Heart right ventricle (tissue), 16 donors: Measurements from ENCODE around the gene GRIA3. TPM values are rescaled to one million over a fixed set of nuclear protein-coding genes. Genes with fewer than 3 reads are reported as not detected.
A peak's percentile ranks its signal among the peaks of the same experiment; 100 is the strongest.

Experiments
- ATAC-seq, 8 donors: fragments of 200-7000 bp; cut with Tn5 transposase; one replicate each; pipeline ENCODE4 v1.9.1; 2020; ENCODE audit warnings: mild to moderate bottlenecking in 8 of 8, moderate library complexity in 8 of 8, moderate number of reproducible peaks in 1 of 8
- DNase-seq, 2 donors: peaks; one replicate each; pipeline ENCODE4 v3.0.0-alpha.2; 2020
- H3K27ac ChIP-seq, 10 donors: fragments of 200-600 bp; sonication (generic) in 2 of 10; one replicate each; pipeline versions ENCODE4 v1.5.0 to v1.8.0; 2020 to 2022; ENCODE audit warnings: mild to moderate bottlenecking in 3 of 10
- H3K27me3 ChIP-seq, 7 donors: fragments of 200-600 bp; one replicate each; pipeline ENCODE4 v1.8.0; 2021 to 2022; ENCODE audit warnings: mild to moderate bottlenecking in 2 of 7
- H3K36me3 ChIP-seq, 9 donors: fragments of 200-600 bp; sonication (generic) in 1 of 9; one replicate each; pipeline versions ENCODE4 v1.5.0 to v1.8.0; 2020 to 2022; ENCODE audit warnings: mild to moderate bottlenecking in 2 of 9
- H3K4me1 ChIP-seq, 9 donors: fragments of 200-600 bp; sonication (generic) in 1 of 9; one replicate each; pipeline versions ENCODE4 v1.5.0 to v1.8.0; 2020 to 2022; ENCODE audit warnings: mild to moderate bottlenecking in 4 of 9
- H3K4me3 ChIP-seq, 10 donors: fragments of 200-600 bp; sonication (generic) in 2 of 10; one replicate each; pipeline versions ENCODE4 v1.5.0 to v1.8.0; 2020 to 2022; ENCODE audit warnings: mild to moderate bottlenecking in 7 of 10, moderate library complexity in 2 of 10
- H3K9me3 ChIP-seq, 11 donors: fragments of 200-600 bp in 10 of 11; sonication (generic) in 2 of 11; one replicate each; pipeline versions ENCODE4 v1.5.0 to v1.8.0; 2013 to 2022; ENCODE audit warnings: mild to moderate bottlenecking in 2 of 11, control low read depth in 1 of 11, moderate library complexity in 1 of 11
- WGBS, 2 donors: extraction: QIAGEN DNeasy Blood & Tissue Kit; methylation state at CpG; one replicate each; pipeline ENCODE4 v1.1.7; 2013; ENCODE audit warnings: inconsistent platforms in 1 of 2; 5-methylcytosine and 5-hydroxymethylcytosine counted together
- intact Hi-C, 10 donors: fragments of 100-400 bp; cut with DNase I; formaldehyde crosslinking; loops; one replicate each; pipeline versions ENCODE4 v1.11.1 to v1.14.2; 2022
- polyA plus RNA-seq, 2 donors: library from polyadenylated mRNA; stranded (reverse); fragments of 200-250 nt; gene quantifications; one replicate each; pipeline ENCODE4 v1.2.3, GENCODE V29; 2013
- total RNA-seq, 10 donors: library from RNA; stranded (reverse); fragmentation: NEBNext Ultra II Directional in 3 of 10; extraction: Animal tissue kit (Norgen Biotek cat#: 25700) in 3 of 10; gene quantifications; one replicate each; pipeline versions ENCODE4 v1.2.1 to v1.2.4, GENCODE V29; 2021 to 2023
- TF ChIP-seq, protein P1 (sequence below), 9 donors: fragments of 200-600 bp; sonication (generic) in 2 of 9; IDR thresholded peaks; one replicate each; pipeline versions ENCODE4 v1.5.0 to v1.8.0; 2021 to 2022; ENCODE audit warnings: antibody characterized with exemption in 9 of 9, mild to moderate bottlenecking in 5 of 9, moderate library complexity in 1 of 9
- donor health status: Arrhythmogenic right ventricular cardiomyopathy.
- donor health status: ischemic (EF 13 %, LVEDD 7.1; RV severe dilation, severe dysfunction).
- donor health status: healthy with polysubstance abuse.
- donor health status: DM: no; HTN: yes; CAD: no.
- donor health status: DM: no; HTN: no; CAD: no.
- donor health status: ischemic (EF 25% LVEDD 6.9; RV normal size, moderate dysfunction).
- donor health status: ischemic (EF 25% LVEDD 5.7; RV mildly dilated, moderate dysfunction).
- donor health status: healthy.
- donor health status: DM: yes; HTN: yes; CAD: no.
- donor health status: Ischemic cardiomyopathy.
- donor health status: ischemic (EF 35%, LVEDD 5.7; RV mildly dilated, moderate dysfunction).
- donor health status: nonischemic (EF 11% LVEDD 7.7; RV severe dilation, severe dysfunction).
- donor health status: DM: yes; HTN: yes; CAD: no.
- donor health status: PGD.
- donor health status: ischemic (EF 29% LVEDD 5.4; RV normal size, mild dysfunction).
- donor health status: nonischemic (EF 23%, LVEDD 6.1; RV moderate dilation, normal function).

GRIA3 gene
- total and polyA plus RNA-seq, 12 donors = 0.06 to 12.4 (median 1.2) TPM

DNA sequence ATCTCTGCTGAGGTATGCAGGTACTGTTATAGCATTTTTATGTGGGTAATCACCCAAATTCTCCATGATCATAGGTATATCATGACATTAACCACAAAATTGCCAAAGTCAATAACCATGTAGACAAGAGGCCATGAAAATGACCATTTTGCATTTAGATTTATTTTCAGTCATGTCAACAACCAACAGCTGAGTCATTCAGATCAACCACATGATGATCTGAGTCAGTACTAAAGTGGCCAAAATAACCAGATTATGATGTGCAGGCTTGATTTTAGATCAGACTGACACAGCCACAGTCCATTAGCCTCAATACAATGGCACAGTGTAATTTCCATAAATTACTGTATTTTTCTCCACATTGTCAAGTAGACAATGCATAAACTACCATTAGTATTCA lies 240.5 kb downstream of the GRIA3 start:
- DNase-seq = no peak
- no peak overlapping the region for H3K27ac ChIP-seq
- H3K27me3 ChIP-seq = no peaks in the 10 kb centered on the region
- ATAC-seq = no peak
- no peaks in the 10 kb centered on the region for H3K36me3 ChIP-seq
- TF ChIP-seq, protein P1, sequence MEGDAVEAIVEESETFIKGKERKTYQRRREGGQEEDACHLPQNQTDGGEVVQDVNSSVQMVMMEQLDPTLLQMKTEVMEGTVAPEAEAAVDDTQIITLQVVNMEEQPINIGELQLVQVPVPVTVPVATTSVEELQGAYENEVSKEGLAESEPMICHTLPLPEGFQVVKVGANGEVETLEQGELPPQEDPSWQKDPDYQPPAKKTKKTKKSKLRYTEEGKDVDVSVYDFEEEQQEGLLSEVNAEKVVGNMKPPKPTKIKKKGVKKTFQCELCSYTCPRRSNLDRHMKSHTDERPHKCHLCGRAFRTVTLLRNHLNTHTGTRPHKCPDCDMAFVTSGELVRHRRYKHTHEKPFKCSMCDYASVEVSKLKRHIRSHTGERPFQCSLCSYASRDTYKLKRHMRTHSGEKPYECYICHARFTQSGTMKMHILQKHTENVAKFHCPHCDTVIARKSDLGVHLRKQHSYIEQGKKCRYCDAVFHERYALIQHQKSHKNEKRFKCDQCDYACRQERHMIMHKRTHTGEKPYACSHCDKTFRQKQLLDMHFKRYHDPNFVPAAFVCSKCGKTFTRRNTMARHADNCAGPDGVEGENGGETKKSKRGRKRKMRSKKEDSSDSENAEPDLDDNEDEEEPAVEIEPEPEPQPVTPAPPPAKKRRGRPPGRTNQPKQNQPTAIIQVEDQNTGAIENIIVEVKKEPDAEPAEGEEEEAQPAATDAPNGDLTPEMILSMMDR (IDR thresholded peaks at IDR 0.05) = no peak
- no peaks in the 10 kb centered on the region for H3K4me1 ChIP-seq
- intact Hi-C loops = loop anchor here in 1 of 10 donors (10.0 kb wide), 1 partner anchor 240 kb away; the partner anchor contains the start of gene GRIA3
- no peak overlapping the region for H3K4me3 ChIP-seq
- no peaks in the 10 kb centered on the region for H3K9me3 ChIP-seq

DNA sequence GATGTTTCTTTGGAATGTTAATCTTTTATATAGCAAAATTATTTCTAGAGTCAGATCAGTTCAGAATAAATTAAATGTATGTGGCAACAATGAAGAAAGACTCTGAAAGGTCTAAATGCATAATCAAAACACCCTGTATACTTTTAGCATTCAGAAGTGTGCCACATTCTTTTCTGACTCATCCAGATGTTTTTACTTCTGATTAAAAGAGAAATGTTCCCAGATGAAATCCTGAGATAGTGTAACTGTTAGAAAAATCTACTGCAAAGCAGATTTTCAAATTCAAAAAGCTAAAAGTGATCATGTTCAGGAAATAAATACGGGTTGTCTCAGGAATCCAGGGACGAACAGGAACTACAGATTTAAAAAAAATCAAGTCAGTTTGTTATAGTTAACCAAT lies 241.4 kb downstream of the GRIA3 start:
- TF ChIP-seq, protein P1 (IDR thresholded peaks at IDR 0.05) = no peak
- intact Hi-C loops = loop anchor here in 1 of 10 donors (10.0 kb wide), 1 partner anchor 241 kb away; the partner anchor contains the start of gene GRIA3
- H3K27ac ChIP-seq = no peak overlapping the region
- DNase-seq (no peak), ATAC-seq (no peak)
- H3K4me1 ChIP-seq = no peaks in the 10 kb centered on the region
- H3K27me3 ChIP-seq = no peaks in the 10 kb centered on the region
- WGBS, 2 donors = 46 to 57% methylated on average over 2 of the region's 2 CpGs
- H3K4me3 ChIP-seq = no peak overlapping the region
- H3K9me3 ChIP-seq = no peaks in the 10 kb centered on the region
- no peaks in the 10 kb centered on the region for H3K36me3 ChIP-seq

DNA sequence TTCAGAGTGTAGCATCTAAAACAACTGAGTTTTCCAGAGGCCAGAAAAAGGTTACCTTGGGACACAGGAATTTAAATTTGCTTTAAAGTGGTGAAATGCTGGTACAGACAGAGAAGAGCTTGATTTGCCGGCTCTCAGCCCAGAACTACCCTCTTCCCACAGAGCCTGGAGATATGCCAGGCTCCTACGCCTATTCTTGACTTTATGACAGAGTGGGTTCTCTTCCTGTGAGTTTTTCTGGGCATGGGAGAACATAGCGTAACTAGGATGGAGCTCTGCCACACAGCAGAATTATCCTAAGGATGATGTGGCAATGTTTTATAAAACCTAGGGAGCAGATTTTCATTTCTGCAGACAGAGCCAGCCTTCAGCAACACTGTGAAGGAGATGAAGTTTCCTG lies 241.8 kb downstream of the GRIA3 start:
- DNase-seq = peak in 1 of 2 donors; percentile 3
- Histone ChIP-seq H3K4me3 (no peak overlapping the region), H3K27ac (no peak overlapping the region), H3K27me3 (no peaks in the 10 kb centered on the region), H3K36me3 (no peaks in the 10 kb centered on the region), H3K4me1 (no peaks in the 10 kb centered on the region), H3K9me3 (no peaks in the 10 kb centered on the region)
- TF ChIP-seq, protein P1 (IDR thresholded peaks at IDR 0.05) = no peak
- peak in 3 of 8 donors; percentile 38 to 67 (median 42) for ATAC-seq
- intact Hi-C loops = loop anchor here in 1 of 10 donors (10.0 kb wide), 1 partner anchor 241 kb away; the partner anchor contains the start of gene GRIA3
- 20 to 21% methylated on average over 3 of the region's 3 CpGs for WGBS, 2 donors

DNA sequence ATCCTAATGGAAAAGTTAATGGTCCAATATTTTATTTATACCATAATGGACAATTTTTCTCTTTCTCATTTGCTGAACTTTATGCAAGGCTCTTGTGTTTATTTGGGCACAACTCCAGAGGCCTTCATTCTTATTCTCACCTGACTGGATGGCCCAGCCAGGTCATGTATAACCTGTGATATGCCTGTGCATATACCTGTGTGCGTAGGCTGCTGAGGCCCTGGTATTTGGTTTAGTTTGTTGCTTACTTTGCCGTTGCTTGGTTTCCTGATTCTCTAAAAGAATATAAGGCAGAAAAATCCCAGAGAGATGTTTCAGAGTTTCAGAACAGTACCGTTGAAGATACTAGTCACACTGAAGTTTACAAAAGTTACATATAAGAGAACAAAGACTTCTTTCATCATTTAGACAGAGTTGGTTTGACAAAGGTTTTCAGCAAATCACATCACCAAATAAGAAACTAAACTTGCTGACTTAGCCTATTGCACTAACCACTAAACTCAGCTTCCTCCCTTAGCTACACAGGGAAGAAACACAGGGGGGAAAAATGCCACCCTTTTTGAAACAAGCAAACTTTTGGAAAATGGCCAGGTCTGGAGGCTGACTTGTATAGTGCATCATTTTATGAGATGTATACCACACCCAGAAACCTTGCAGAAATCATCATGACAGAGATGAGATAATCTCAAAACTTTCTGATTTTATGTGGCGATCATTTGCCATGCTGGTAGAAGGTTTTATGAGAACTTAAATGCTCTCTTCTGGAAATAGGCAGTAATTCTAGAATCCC lies 248.5 kb downstream of the GRIA3 start:
- Histone ChIP-seq H3K4me1 (no peaks in the 10 kb centered on the region), H3K36me3 (no peaks in the 10 kb centered on the region), H3K9me3 (no peaks in the 10 kb centered on the region), H3K27ac (no peak overlapping the region), H3K27me3 (no peaks in the 10 kb centered on the region), H3K4me3 (no peak overlapping the region)
- intact Hi-C loops = no loop called here
- DNase-seq (no peak), ATAC-seq (no peak)
- WGBS, 2 donors = 78 to 87% methylated on average over 4 of the region's 4 CpGs
- TF ChIP-seq, protein P1 (IDR thresholded peaks at IDR 0.05) = no peak
